Measurements from ENCODE around the gene SLX4IP.

Gene SLX4IP

GRCh38 chr20:10663756-10664155 is 228.7 kb downstream of the SLX4IP start:
- Histone ChIP-seq H3K36me3 (no peaks in the 10 kb centered on the region), H3K4me3 (ENCODE audit: low read depth, low read length) (no peak overlapping the region), H3K27me3 (ENCODE audit: insufficient read depth, low read depth, severe bottlenecking) (no peaks in the 10 kb centered on the region), H3K27ac (no peak overlapping the region), H3K9me3 (ENCODE audit: severe bottlenecking) (no peaks in the 10 kb centered on the region)
- TF ChIP-seq CTCF (IDR thresholded peaks at IDR 0.05; ENCODE audit: low read depth, low read length): no peak
- DNase-seq: no peak

GRCh38 chr20:10665027-10665561 is 230.0 kb downstream of the SLX4IP start:
- Histone ChIP-seq H3K27me3 (ENCODE audit: insufficient read depth, low read depth, severe bottlenecking) (no peaks in the 10 kb centered on the region), H3K4me3 (ENCODE audit: low read depth, low read length) (no peak overlapping the region), H3K27ac (no peak overlapping the region), H3K9me3 (ENCODE audit: severe bottlenecking) (no peaks in the 10 kb centered on the region), H3K36me3 (no peaks in the 10 kb centered on the region)
- no peak for TF ChIP-seq CTCF (IDR thresholded peaks at IDR 0.05; ENCODE audit: low read depth, low read length)
- no peak for DNase-seq

GRCh38 chr20:10665791-10666190 is 230.7 kb downstream of the SLX4IP start:
- Histone ChIP-seq H3K9me3 (ENCODE audit: severe bottlenecking) (no peaks in the 10 kb centered on the region), H3K4me3 (ENCODE audit: low read depth, low read length) (no peak overlapping the region), H3K36me3 (no peaks in the 10 kb centered on the region), H3K27me3 (ENCODE audit: insufficient read depth, low read depth, severe bottlenecking) (no peaks in the 10 kb centered on the region), H3K27ac (no peak overlapping the region)
- no peak for DNase-seq
- no peak for TF ChIP-seq CTCF (IDR thresholded peaks at IDR 0.05; ENCODE audit: low read depth, low read length)

- Histone ChIP-seq H3K4me3 (ENCODE audit: low read depth, low read length) (no peak overlapping the region), H3K9me3 (ENCODE audit: severe bottlenecking) (no peaks in the 10 kb centered on the region), H3K36me3 (no peaks in the 10 kb centered on the region), H3K27me3 (ENCODE audit: insufficient read depth, low read depth, severe bottlenecking) (no peaks in the 10 kb centered on the region), H3K27ac (no peak overlapping the region)
- TF ChIP-seq CTCF (IDR thresholded peaks at IDR 0.05; ENCODE audit: low read depth, low read length): no peak
- no peak for DNase-seq
Measured at GRCh38 chr20:10666221-10667076, 231.3 kb downstream of the SLX4IP start.

- no peak for DNase-seq
- Histone ChIP-seq H3K9me3 (ENCODE audit: severe bottlenecking) (no peaks in the 10 kb centered on the region), H3K4me3 (ENCODE audit: low read depth, low read length) (no peak overlapping the region), H3K27ac (no peak overlapping the region), H3K36me3 (no peaks in the 10 kb centered on the region), H3K27me3 (ENCODE audit: insufficient read depth, low read depth, severe bottlenecking) (peaks cover 3% of the 10 kb centered on the region)
- TF ChIP-seq CTCF (IDR thresholded peaks at IDR 0.05; ENCODE audit: low read depth, low read length): no peak
Measured at GRCh38 chr20:10667077-10667401, 231.9 kb downstream of the SLX4IP start.

Measured in WERI-Rb-1 (cell line).